ENCODE results near the gene RPAP3.

RPAP3 gene

DNA sequence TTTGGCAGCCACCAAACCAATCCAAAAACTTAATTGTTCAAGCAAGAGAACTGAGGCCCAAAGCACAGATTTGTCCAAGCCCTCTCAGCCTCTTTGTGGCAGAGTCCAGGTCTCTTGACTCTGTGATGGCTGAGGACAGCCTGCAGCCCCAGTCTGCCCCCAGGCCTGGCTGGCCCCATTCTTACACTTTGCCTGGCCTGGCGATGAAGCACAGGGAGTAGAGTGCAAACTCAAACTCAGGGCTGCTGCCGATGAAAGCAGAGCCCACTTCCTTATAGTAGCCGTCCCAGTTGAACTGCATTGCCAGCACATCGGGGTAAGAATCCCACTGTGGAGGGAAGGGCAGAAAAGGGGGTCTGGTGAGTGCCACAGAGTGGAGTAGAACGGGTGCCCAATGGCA is 5.6 kb upstream of the RPAP3 start:
- H3K36me3 ChIP-seq (ENCODE audit: control insufficient read depth, insufficient read depth, low read length), result no peaks in the 10 kb centered on the region
- no peaks in the 10 kb centered on the region for H3K4me1 ChIP-seq (ENCODE audit: control insufficient read depth, insufficient read depth, low read length)
- WGBS, 2 experiments, result 88 to 89% methylated on average over 5 of the region's 5 CpGs
- no peaks in the 10 kb centered on the region for H3K9me3 ChIP-seq (ENCODE audit: control insufficient read depth, low read length)
- no peak overlapping the region for H3K4me3 ChIP-seq (ENCODE audit: insufficient read depth, low read depth, low read length)
- H3K27me3 ChIP-seq (ENCODE audit: control insufficient read depth, insufficient read depth, low read length, poor library complexity, severe bottlenecking), result peaks cover under 1% of the 10 kb centered on the region
- H3K27ac ChIP-seq (ENCODE audit: insufficient read depth, low read depth, low read length, poor library complexity, severe bottlenecking), result no peak overlapping the region

DNA sequence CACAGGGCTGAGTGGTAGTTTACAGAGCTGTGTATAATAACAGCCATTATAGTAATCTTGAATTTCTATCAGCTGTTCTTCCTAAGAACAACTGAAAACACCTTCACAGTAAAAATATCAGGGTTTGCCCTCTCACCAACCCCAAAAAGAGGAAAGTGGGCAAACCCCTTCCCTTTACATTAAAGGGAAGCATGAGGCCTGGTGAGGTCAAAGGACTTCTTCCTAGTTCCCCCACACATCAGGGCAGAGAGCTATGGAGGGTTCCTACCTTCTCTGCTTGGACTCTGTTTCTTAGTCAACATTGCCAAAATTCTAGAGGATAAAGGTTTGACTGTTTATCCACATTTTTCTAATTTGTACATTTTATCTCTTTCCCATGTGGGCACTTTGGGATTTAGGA is 4.4 kb upstream of the RPAP3 start:
- no peaks in the 10 kb centered on the region for H3K9me3 ChIP-seq (ENCODE audit: control insufficient read depth, low read length)
- H3K36me3 ChIP-seq (ENCODE audit: control insufficient read depth, insufficient read depth, low read length), result no peaks in the 10 kb centered on the region
- no peak overlapping the region for H3K4me3 ChIP-seq (ENCODE audit: insufficient read depth, low read depth, low read length)
- H3K27ac ChIP-seq (ENCODE audit: insufficient read depth, low read depth, low read length, poor library complexity, severe bottlenecking), result no peak overlapping the region
- H3K4me1 ChIP-seq (ENCODE audit: control insufficient read depth, insufficient read depth, low read length), result no peaks in the 10 kb centered on the region
- H3K27me3 ChIP-seq (ENCODE audit: control insufficient read depth, insufficient read depth, low read length, poor library complexity, severe bottlenecking), result no peaks in the 10 kb centered on the region

DNA sequence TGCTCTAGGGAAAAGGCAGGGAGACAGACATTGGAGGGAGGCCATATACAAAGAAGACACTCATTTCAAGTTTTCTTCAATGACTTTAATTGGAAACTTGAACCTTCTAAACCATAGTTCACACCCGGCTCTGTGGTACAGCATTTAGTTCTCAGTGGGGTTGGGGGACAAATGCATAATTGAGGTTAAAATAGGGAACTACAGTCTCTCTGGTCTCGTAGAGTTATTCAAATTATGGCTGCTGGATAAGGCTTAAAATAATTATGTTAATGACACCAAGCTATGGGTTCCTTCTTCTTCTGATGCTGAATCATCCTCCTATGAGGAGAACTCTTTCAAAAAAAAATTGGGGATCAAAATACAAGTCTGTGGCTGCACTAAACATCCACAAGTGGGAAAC is 3.8 kb upstream of the RPAP3 start:
- Histone ChIP-seq H3K4me3 (ENCODE audit: insufficient read depth, low read depth, low read length) (no peak overlapping the region), H3K36me3 (ENCODE audit: control insufficient read depth, insufficient read depth, low read length) (no peaks in the 10 kb centered on the region), H3K4me1 (ENCODE audit: control insufficient read depth, insufficient read depth, low read length) (no peaks in the 10 kb centered on the region), H3K9me3 (ENCODE audit: control insufficient read depth, low read length) (no peaks in the 10 kb centered on the region), H3K27me3 (ENCODE audit: control insufficient read depth, insufficient read depth, low read length, poor library complexity, severe bottlenecking) (no peaks in the 10 kb centered on the region), H3K27ac (ENCODE audit: insufficient read depth, low read depth, low read length, poor library complexity, severe bottlenecking) (no peak overlapping the region)
- WGBS, 2 experiments, result 94 to 97% methylated on average over 2 of the region's 2 CpGs

DNA sequence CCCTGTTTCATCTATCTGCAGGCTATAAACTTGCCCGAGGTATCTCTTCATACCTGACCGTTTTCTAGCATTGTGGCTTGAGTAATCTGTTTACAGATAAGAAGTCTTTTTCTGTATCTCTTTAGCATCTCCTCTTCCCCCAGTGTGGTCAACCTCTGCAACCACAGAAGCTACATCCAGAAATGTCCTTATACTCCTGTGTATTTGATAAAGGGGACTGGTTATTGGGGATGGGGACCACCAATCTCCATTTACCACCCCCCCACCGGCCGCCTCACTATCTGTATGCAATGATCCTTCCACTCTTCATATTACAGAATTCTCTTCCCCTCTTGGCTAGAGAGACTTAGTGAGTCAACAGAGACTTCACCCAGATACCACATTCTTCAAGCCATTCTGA is 3.4 kb upstream of the RPAP3 start:
- no peak overlapping the region for H3K4me3 ChIP-seq (ENCODE audit: insufficient read depth, low read depth, low read length)
- no peaks in the 10 kb centered on the region for H3K4me1 ChIP-seq (ENCODE audit: control insufficient read depth, insufficient read depth, low read length)
- no peaks in the 10 kb centered on the region for H3K36me3 ChIP-seq (ENCODE audit: control insufficient read depth, insufficient read depth, low read length)
- no peaks in the 10 kb centered on the region for H3K9me3 ChIP-seq (ENCODE audit: control insufficient read depth, low read length)
- H3K27ac ChIP-seq (ENCODE audit: insufficient read depth, low read depth, low read length, poor library complexity, severe bottlenecking), result no peak overlapping the region
- no peaks in the 10 kb centered on the region for H3K27me3 ChIP-seq (ENCODE audit: control insufficient read depth, insufficient read depth, low read length, poor library complexity, severe bottlenecking)
- 91 to 95% methylated on average over 4 of the region's 4 CpGs for WGBS, 2 experiments

DNA sequence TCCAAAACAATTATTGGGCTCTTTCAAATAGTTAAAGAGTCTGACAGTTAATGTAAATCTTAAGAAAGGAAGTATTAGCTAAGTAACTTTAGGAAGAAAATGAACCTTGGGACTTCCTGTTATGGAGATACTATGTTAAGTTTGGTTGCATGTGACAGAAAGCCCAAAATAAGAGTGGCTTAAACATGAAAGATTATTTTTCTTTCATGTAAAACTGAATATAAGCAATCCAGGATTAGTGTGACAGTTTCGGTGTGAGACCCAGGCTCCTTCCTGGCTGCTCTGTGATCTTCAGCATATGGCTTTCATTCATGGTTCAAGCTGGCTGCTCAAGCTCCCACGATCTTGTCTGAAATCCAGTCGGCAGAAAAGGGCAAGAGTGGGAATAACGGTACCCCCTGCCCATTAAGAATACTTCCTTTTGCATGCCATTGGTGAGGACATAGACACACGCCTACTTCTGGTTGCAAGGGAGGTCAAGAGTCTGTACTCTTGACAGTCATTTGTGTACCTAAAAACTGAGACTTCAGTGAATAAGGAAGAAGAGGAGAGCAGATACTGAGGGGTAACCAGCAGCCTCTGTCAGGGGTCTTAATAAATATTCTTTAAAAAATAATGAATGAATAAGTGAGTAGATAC is 2.2 kb upstream of the RPAP3 start:
- no peak overlapping the region for H3K4me3 ChIP-seq (ENCODE audit: insufficient read depth, low read depth, low read length)
- no peaks in the 10 kb centered on the region for H3K9me3 ChIP-seq (ENCODE audit: control insufficient read depth, low read length)
- 84 to 89% methylated on average over 5 of the region's 5 CpGs for WGBS, 2 experiments
- H3K4me1 ChIP-seq (ENCODE audit: control insufficient read depth, insufficient read depth, low read length), result no peaks in the 10 kb centered on the region
- no peaks in the 10 kb centered on the region for H3K36me3 ChIP-seq (ENCODE audit: control insufficient read depth, insufficient read depth, low read length)
- no peaks in the 10 kb centered on the region for H3K27me3 ChIP-seq (ENCODE audit: control insufficient read depth, insufficient read depth, low read length, poor library complexity, severe bottlenecking)
- no peak overlapping the region for H3K27ac ChIP-seq (ENCODE audit: insufficient read depth, low read depth, low read length, poor library complexity, severe bottlenecking)

DNA sequence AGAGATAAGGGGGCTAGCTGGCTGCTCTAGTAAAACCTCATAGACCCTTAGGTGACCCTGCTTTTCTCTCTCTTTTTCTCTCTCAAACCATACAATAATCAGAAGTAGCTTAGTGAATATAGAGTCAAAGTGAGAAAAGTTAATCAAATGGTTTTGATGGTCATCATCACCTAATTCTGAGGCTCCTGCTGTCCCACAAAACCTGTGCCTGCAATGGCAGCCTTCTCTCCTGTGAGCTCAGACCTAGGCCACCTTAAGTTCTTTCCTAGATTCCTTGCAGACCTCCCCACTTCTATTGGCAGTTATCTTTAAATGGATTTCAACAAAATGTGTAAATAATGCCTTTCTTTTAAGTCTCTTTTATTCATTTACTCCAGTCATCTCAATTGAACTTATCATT is 1.5 kb upstream of the RPAP3 start:
- Histone ChIP-seq H3K9me3 (ENCODE audit: control insufficient read depth, low read length) (no peaks in the 10 kb centered on the region), H3K36me3 (ENCODE audit: control insufficient read depth, insufficient read depth, low read length) (no peaks in the 10 kb centered on the region), H3K4me3 (ENCODE audit: insufficient read depth, low read depth, low read length) (no peak overlapping the region), H3K27me3 (ENCODE audit: control insufficient read depth, insufficient read depth, low read length, poor library complexity, severe bottlenecking) (no peaks in the 10 kb centered on the region), H3K27ac (ENCODE audit: insufficient read depth, low read depth, low read length, poor library complexity, severe bottlenecking) (no peak overlapping the region), H3K4me1 (ENCODE audit: control insufficient read depth, insufficient read depth, low read length) (no peaks in the 10 kb centered on the region)

DNA sequence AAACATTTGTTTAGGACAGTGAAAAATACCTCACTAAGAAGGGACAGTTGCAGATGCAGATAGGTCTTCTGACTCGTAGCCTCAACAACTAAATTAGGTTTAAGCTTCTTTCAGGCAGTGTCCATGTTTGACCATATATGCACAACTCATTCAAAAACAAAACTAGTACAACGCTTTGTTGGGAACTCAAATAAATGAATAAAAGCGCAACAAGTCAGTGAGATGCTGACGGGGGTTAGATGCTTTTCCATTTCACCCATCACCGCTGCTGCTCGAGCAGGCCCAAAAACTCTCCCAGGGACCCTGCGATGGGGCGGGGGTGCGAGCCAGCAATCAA is 633 bp downstream of the RPAP3 start:
- WGBS, 2 experiments, result 11 to 13% methylated on average over 9 of the region's 9 CpGs

DNA sequence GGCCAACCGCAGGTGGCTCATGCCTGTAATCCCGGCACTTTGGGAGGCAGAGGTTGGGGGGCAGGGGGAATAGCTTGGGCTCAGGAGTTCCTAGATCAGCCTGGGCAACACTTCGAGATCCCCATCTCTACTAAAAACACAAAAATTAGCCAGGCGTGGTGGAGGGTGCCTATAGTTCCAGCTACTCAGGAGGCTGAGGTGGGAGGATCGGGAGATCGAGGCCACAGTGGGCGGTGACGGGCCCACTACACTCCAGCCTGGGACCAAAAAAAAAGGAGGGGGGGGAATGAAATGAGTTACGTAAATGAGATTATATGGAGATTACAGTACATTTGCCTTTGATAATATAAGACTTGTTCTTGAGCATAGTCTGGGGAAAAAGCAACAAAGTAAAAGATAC is 1.1 kb downstream of the RPAP3 start:
- peaks cover 5% of the 10 kb centered on the region for H3K36me3 ChIP-seq (ENCODE audit: control insufficient read depth, insufficient read depth, low read length)
- WGBS, 2 experiments, result 91 to 93% methylated on average over 9 of the region's 9 CpGs
- H3K27ac ChIP-seq (ENCODE audit: insufficient read depth, low read depth, low read length, poor library complexity, severe bottlenecking), result no peak overlapping the region
- H3K4me1 ChIP-seq (ENCODE audit: control insufficient read depth, insufficient read depth, low read length), result no peaks in the 10 kb centered on the region
- no peaks in the 10 kb centered on the region for H3K9me3 ChIP-seq (ENCODE audit: control insufficient read depth, low read length)
- H3K4me3 ChIP-seq (ENCODE audit: insufficient read depth, low read depth, low read length), result peak overlapping the region; percentile 81
- H3K27me3 ChIP-seq (ENCODE audit: control insufficient read depth, insufficient read depth, low read length, poor library complexity, severe bottlenecking), result no peaks in the 10 kb centered on the region

More for the DNA sequence above, 633 bp downstream of the RPAP3 start:
- peak overlapping the region; percentile 78 for H3K27ac ChIP-seq (ENCODE audit: insufficient read depth, low read depth, low read length, poor library complexity, severe bottlenecking)
- H3K27me3 ChIP-seq (ENCODE audit: control insufficient read depth, insufficient read depth, low read length, poor library complexity, severe bottlenecking), result no peaks in the 10 kb centered on the region
- peaks cover 5% of the 10 kb centered on the region for H3K36me3 ChIP-seq (ENCODE audit: control insufficient read depth, insufficient read depth, low read length)
- H3K4me1 ChIP-seq (ENCODE audit: control insufficient read depth, insufficient read depth, low read length), result no peaks in the 10 kb centered on the region
- no peaks in the 10 kb centered on the region for H3K9me3 ChIP-seq (ENCODE audit: control insufficient read depth, low read length)
- H3K4me3 ChIP-seq (ENCODE audit: insufficient read depth, low read depth, low read length), result peak overlapping the region; percentile 81

DNA sequence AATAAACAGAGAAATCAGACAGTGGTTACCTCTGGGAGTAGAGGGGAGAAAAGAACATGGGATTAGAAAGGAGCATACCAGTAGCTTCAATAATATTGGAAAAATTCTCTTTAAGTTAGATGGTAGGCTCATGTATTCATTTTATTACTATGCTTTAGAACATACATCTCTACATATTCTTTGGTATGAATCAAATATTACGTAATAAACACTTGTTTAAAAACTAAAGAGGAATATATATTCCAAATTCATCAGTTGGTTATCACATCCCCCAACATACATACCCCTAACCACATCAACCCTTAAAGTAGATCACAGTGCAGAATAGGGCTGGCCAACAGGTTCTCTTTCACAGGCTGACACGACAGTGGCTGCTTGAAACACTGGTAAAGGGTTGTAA is 5.6 kb downstream of the RPAP3 start:
- H3K4me1 ChIP-seq (ENCODE audit: control insufficient read depth, insufficient read depth, low read length), result no peaks in the 10 kb centered on the region
- H3K27me3 ChIP-seq (ENCODE audit: control insufficient read depth, insufficient read depth, low read length, poor library complexity, severe bottlenecking), result no peaks in the 10 kb centered on the region
- no peaks in the 10 kb centered on the region for H3K9me3 ChIP-seq (ENCODE audit: control insufficient read depth, low read length)
- H3K36me3 ChIP-seq (ENCODE audit: control insufficient read depth, insufficient read depth, low read length), result peaks cover 9% of the 10 kb centered on the region
- H3K27ac ChIP-seq (ENCODE audit: insufficient read depth, low read depth, low read length, poor library complexity, severe bottlenecking), result no peak overlapping the region
- H3K4me3 ChIP-seq (ENCODE audit: insufficient read depth, low read depth, low read length), result no peak overlapping the region
- 93 to 100% methylated on average over 1 to 2 of the region's 2 CpGs for WGBS, 2 experiments

DNA sequence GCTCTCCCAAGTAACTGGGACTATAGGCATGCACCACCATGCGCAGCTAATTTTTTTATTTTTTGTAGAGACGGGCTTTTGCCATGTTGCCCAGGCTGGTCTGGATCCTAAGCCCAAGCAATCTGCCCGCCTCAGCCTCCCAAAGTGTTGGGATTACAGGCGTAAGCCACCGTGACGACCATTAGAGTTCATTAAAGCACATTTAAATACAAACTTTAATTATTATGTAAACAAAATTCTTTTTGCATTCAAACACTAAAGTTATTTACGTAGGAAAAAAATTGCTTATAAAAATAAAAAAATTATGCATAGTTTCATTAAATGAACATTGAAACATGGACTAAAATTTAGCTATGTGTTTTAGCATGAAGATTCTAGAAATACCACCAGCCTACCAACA is 7.2 kb downstream of the RPAP3 start:
- H3K9me3 ChIP-seq (ENCODE audit: control insufficient read depth, low read length), result no peaks in the 10 kb centered on the region
- 97 to 98% methylated on average over 3 to 6 of the region's 7 CpGs for WGBS, 2 experiments
- no peak overlapping the region for H3K4me3 ChIP-seq (ENCODE audit: insufficient read depth, low read depth, low read length)
- no peaks in the 10 kb centered on the region for H3K27me3 ChIP-seq (ENCODE audit: control insufficient read depth, insufficient read depth, low read length, poor library complexity, severe bottlenecking)
- H3K27ac ChIP-seq (ENCODE audit: insufficient read depth, low read depth, low read length, poor library complexity, severe bottlenecking), result no peak overlapping the region
- H3K36me3 ChIP-seq (ENCODE audit: control insufficient read depth, insufficient read depth, low read length), result peaks cover 13% of the 10 kb centered on the region
- no peaks in the 10 kb centered on the region for H3K4me1 ChIP-seq (ENCODE audit: control insufficient read depth, insufficient read depth, low read length)

DNA sequence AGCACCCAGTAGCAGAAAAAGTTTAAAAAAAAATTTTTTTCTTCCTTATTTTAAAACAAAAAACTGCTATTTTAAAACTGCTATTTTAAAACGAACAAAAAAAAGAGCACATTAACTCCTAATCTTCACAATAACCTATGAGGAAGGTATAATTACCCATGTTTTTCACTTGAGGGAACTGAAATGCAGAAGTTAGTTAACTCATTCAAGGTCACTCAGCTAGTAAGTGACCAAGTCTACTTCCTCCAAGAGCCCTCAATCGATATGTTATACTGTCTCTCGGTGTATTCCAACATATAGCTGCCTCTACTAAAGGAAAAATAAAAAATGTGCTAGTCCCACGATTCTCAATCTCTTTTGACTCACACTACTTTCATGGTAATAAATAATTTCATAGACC is 7.8 kb downstream of the RPAP3 start:
- no peaks in the 10 kb centered on the region for H3K27me3 ChIP-seq (ENCODE audit: control insufficient read depth, insufficient read depth, low read length, poor library complexity, severe bottlenecking)
- H3K4me1 ChIP-seq (ENCODE audit: control insufficient read depth, insufficient read depth, low read length), result no peaks in the 10 kb centered on the region
- no peak overlapping the region for H3K27ac ChIP-seq (ENCODE audit: insufficient read depth, low read depth, low read length, poor library complexity, severe bottlenecking)
- no peak overlapping the region for H3K4me3 ChIP-seq (ENCODE audit: insufficient read depth, low read depth, low read length)
- H3K9me3 ChIP-seq (ENCODE audit: control insufficient read depth, low read length), result no peaks in the 10 kb centered on the region
- 94 to 95% methylated on average over 3 to 4 of the region's 4 CpGs for WGBS, 2 experiments
- H3K36me3 ChIP-seq (ENCODE audit: control insufficient read depth, insufficient read depth, low read length), result peaks cover 13% of the 10 kb centered on the region

Measured in ectodermal cell (in vitro differentiated cells).